ENCODE measurements around the gene DUSP15.
"Not testable (repeated sequence)": the region's sequence is repeated elsewhere in the genome, so short reads cannot be mapped to it uniquely, and the experiment has no call there.

DUSP15 gene

DNA sequence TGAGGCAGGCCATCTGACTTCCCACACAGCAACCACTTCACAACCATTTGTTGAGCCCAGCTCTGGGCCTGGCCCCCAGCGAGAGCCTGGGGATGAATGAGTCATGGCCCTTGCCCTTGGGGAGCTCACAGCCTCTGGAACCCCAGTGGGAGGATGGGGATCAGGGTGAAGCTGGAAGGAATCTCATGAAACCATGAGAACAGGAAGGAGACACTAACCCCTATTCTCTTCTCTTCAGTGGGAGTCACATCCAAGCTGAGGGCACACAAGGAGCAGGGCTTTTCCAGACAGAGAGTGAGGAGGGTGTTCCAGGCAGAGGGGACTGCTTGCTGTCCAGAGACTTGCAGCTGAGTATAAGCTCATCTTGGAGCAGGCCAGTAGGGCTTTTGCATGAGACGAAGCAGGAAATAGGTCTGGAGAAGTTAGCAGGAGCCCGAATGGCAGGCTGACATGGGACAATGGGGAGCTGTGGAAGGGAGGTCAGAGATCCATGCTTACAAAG is 32.4 kb downstream of the DUSP15 start:
- peak; percentile 93 for DNase-seq

- peak; percentile 5 for DNase-seq
These were observed 33.3 kb downstream of the DUSP15 start for GRCh38 chr20:31836853-31837608.

DNA sequence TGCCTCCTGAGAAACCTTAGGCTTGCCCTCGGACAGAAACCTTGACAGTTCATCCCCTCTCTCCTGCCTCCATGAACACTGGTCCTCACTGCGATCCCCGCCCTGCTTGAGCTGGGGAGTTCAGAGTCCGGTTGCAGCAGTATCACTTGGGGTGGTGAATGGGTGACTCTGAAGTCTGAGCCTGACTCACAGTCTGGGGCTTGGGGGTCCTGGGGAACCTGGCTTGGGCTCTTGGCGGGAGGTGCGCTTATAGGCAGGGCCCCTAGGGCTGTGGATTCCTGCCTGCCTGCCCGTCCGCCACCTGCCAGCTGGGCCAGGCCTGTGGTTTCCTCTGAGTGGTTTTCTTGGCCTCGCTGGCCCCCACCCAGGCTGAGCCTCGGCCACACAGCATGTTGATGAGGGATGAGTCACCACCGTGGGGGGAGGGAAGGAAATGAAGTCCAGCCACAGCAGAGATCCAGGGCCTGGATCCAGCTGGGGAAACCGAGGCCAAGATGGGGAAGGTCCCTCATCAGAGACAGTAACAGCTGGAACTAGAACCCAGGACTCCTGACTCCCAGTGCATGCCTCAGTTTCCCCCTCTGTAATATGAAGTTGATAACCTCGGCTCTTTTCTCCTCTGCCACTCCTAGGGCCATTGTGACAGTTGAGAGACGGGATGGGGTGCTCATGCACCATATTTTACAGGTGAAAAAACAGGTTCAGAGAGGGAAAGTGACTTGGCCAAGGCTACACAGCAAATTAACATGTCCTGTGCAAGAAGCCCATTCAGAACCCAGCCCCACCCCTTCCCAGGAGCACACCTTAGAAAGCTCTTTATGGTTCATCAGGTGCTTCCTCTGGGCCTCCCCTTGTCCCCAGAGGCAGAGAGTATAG is 34.1 kb downstream of the DUSP15 start:
- peak; percentile 92 for DNase-seq

DNA sequence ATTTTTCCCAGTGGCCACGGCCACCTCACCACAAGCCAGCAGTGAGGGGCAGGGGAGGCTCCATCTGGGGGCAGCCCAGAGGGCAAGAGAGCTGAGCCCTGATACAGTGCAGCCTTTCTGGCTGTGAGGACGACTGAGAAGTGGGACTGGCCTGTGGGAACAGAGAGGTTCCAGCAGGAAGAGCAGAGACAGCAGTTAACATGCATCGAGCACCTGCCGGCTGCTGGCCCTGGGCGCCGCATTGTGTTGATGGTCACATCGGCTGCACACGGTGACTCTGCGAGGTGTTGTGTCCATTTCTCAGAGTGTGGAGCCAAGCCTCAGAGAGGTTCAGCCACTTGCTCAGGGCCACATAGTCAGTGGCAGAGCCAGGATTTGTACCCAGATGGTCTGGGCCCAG is 34.8 kb downstream of the DUSP15 start:
- no peak for DNase-seq

DNA sequence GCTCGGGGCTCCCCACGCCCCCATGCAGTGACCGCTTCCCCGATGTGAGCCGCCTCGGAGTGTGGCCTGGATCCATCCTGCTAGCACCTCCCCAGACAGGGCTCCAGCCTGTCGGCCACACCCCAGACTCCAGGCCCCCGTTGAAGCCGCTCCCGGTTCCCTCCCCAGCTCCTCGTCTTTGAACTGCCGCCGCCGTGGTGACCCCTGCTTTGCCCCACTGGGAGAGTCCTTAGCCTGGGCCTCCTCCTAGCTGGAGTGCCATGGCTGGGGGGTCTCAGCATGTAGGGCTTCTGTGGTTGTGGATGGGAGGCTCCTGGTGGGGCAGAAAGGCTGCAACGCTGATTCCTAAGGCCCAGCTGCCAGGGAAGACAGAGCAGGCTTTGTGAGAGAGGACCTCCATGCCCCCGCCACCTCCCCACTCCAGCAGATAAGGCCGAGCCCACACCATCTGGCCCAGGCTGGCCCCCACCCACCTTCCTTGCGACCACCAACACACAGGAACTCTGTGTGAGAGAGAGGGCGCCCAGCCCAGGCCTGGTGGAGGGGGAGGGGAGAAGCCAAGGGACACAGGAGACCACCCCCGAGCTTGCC is 36.3 kb downstream of the DUSP15 start:
- DNase-seq, result no peak

DNA sequence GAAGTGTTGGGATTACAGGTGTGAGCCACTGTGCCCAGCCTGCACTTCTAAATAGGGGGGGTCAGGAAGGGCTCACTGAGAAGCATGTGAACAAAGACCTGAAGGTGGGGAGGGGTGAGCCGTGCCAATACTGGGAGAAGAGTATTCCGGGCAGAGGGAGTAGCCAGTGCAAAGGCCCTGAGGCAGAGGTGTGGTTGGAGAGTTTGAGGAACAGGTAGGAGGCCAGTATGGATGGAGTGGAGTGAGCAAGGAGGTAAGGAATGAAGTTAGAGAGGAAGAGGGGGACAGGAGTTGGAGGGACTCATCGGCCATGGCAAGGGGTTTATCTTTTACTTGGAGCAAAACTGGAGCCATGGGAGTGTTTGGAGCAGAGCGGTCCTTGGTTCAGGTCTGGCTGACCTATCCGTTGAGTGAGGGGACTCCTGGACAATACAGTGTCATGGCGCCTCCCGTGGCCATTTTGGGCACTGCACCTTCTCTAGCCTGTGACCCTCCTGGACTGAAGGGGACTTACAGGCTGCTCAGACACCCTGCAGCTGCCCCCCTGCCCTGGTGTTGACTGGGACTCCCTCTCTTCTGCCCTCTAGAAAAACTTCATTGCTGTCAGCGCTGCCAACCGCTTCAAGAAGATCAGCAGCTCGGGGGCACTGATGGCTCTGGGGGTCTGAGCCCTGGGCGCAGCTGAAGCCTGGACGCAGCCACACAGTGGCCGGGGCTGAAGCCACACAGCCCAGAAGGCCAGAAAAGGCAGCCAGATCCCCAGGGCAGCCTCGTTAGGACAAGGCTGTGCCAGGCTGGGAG is 37.0 kb downstream of the DUSP15 start:
- no peak for DNase-seq

- no peak for DNase-seq
These were observed 38.5 kb downstream of the DUSP15 start for GRCh38 chr20:31831771-31832306.

- DNase-seq, result no peak
These were observed 39.1 kb downstream of the DUSP15 start for GRCh38 chr20:31831211-31831610.

DNA sequence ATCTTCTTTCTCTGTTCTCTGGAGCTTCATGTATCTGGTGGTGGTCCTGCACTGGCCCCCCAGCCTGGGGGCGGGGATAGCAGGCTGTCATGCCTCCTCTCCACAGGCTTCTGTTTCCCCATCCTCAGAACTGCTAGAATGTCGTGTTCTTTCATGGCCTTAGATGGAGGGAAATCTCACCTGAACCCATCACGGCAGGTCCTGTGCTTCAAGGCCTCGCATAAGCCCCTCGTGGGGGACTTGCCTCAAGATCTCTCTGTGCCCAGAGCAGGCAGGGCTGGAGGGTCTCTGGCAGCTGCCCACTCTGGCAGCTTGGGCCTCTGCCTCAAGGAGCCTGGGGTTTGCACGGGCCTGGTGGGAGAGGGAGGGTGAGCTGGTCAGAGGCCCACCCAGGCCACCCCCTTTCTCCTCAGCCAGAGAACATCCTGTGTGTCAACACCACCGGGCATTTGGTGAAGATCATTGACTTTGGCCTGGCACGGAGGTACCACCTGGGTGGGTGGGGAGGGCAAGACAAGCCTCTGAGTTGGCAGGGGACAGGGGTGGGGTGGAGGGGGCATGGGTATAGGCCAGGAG is 39.8 kb downstream of the DUSP15 start:
- no peak for DNase-seq

GRCh38 chr20:31829731-31830130 is 40.6 kb downstream of the DUSP15 start:
- DNase-seq, result no peak

GRCh38 chr20:31828016-31828415 is 42.3 kb downstream of the DUSP15 start:
- not testable (repeated sequence) for DNase-seq

- no peak for DNase-seq
These were observed 43.3 kb downstream of the DUSP15 start for GRCh38 chr20:31827059-31827458.

DNA sequence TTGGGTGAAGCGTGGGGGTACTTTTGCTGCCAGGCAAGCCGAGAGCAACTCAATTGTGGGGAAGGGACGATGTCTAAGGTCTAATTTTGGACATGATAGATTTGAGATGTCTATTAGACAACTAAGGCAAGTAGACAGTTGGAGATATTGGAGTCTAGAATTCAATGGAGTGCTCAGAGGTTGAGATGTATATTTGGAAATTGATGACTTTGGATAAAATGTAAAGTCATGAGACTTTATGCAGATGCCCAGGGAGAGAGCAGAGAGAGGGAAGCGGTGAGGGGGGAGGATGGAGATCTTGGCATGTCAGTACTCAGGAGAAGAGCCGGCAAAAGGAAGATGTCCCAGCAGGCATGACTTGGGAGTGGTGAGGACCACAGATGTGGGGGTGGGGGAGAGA is 44.3 kb downstream of the DUSP15 start:
- no peak for DNase-seq

DNA sequence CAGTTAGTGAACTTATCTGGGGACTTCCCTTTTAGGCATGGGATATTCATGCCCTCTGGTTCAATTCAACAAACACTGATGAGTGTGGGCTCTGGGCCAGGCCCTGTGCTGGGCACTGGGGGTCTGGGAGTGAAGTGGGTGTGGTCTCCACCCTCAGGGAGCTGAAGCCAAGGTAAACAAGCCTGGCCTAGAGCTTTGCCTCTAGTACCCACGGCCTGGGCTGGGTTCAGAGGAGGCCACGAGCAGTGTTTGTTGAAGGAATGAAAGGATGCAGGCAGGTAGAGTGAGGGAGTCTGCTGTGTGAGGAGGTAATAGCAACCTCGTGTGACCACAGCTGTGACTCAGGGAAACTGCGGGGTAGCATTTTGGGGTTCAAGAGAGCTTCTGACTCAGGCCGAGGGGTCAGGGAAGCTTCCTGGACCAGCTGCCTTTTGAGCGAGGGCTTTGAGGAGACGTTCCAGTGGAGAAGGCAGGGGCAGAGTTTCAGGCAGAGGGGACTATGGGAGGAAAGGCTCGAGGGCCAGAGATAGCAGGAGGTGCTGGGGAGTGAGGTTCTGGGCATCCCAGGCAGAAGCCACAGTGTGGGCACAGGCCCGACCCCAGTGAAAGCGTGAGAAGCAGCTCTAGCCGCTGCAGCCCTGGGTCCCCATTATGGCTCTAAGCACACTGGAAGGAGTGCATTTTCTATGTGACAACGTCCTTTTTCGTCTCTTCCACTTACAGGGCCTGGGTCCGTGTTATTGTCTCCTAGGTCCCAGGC is 45.6 kb downstream of the DUSP15 start:
- DNase-seq, result no peak

DNA sequence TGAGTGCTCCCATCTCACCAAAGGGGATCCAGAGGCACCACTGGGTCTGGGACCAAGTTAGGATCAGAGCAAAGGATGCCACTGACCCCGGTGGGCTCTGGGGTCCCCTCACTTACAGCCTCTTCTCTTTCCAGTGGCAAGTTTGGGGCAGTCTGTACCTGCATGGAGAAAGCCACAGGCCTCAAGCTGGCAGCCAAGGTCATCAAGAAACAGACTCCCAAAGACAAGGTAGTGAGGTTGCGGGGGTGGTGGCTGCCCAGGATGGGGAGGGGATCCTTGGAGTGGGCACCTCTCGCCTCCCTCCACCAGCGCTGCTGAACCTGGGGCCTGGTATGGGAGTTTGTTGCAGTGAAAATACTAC is 46.2 kb downstream of the DUSP15 start:
- DNase-seq, result no peak

DNA sequence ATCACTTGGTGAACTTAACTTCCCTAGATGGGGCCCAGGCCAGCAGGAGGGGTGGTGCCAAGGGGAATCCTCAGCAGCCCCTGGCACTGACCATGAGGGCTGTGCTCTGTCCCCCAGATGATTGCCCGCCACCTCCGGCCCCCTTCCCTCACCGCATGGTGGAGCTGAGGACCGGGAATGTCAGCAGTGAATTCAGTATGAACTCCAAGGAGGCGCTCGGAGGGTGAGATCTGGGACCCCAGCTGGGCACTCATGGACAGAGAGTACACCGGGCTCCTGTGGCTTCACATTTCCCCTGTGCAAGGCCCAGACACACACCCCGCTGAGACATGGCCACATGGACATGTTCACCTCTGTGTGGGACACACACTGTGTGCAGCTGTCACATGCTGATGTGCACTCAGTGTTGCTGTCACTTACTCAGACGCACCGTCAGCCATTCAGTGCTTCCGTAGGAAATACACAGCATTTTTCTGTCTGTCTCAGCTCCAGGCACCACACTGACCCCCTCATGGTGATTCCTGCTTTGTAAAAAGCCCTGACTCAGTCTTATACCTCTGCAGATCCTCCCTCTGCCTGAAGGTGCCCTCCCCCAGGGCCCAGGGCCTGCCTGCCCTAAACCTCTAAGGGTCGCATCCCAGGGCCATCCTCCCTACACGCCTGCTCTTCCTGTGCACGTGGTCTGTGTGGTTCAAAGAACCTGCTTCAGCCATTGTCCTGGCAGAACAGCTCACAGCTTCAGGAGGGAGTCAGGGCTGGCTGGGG is 46.8 kb downstream of the DUSP15 start:
- peak; percentile 39 for DNase-seq

- peak; percentile 84 for DNase-seq
These were observed 47.7 kb downstream of the DUSP15 start for GRCh38 chr20:31822421-31823330.

DNA sequence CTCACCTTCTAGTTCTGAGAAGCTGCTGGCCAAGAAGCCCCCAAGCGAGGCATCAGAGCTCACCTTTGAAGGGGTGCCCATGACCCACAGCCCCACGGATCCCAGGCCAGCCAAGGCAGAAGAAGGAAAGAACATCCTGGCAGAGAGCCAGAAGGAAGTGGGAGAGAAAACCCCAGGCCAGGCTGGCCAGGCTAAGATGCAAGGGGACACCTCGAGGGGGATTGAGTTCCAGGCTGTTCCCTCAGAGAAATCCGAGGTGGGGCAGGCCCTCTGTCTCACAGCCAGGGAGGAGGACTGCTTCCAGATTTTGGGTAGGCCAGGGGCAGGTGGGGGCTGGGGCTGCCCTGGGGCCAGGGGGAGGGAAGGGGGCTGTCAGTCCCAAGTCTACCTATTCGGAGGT is 48.9 kb downstream of the DUSP15 start:
- DNase-seq, result no peak

GRCh38 chr20:31820228-31820627 is 50.1 kb downstream of the DUSP15 start:
- DNase-seq, result no peak

Data from NCI-H226 (cell line).